Activated T-cell treated with anti-CD3 and anti-CD28 coated beads, Interleukin-2, amount 50 U/mL, for 72 hours (primary cell): ENCODE data around the gene SLC40A1. TPM values are rescaled to one million over a fixed set of nuclear protein-coding genes. Genes with fewer than 3 reads are reported as not detected.
A peak's percentile ranks its signal among the peaks of the same experiment; 100 is the strongest.
"Not testable (repeated sequence)": the region's sequence is repeated elsewhere in the genome, so short reads cannot be mapped to it uniquely, and the experiment has no call there.

Experiments
- ATAC-seq, 2 donors: fragments of 150-1000 bp; cut with Tn5 transposase; replicated peaks in 1 of 2; 2 replicates each; pipeline ENCODE4 v1.10.0; 2021; ENCODE audit warnings: moderate library complexity in 2 of 2, mild to moderate bottlenecking in 1 of 2
- DNase-seq, 2 donors: peaks; one replicate each; pipeline ENCODE4 v3.0.0; 2021 to 2022; ENCODE audit warnings: mixed read lengths in 1 of 2
- H3K27ac Mint-ChIP-seq: one replicate; pipeline ENCODE4 v1.8.0; 2022; ENCODE audit warnings: mild to moderate bottlenecking, moderate library complexity, mixed read lengths
- H3K27me3 Mint-ChIP-seq: one replicate; pipeline ENCODE4 v1.8.0; 2022; ENCODE audit warnings: low read depth, mixed read lengths
- H3K36me3 Mint-ChIP-seq, 2 donors: one replicate each; pipeline ENCODE4 v1.8.0; 2022; ENCODE audit warnings: mixed read lengths in 2 of 2, mild to moderate bottlenecking in 1 of 2; ENCODE audit not compliant: insufficient read depth in 2 of 2
- H3K4me1 Mint-ChIP-seq: one replicate; pipeline ENCODE4 v1.8.0; 2022; ENCODE audit warnings: low read depth, mixed read lengths
- H3K4me3 Mint-ChIP-seq, 2 donors: one replicate each; pipeline ENCODE4 v1.8.0; 2022; ENCODE audit warnings: mild to moderate bottlenecking in 2 of 2, mixed read lengths in 2 of 2, moderate library complexity in 2 of 2
- H3K9me3 Mint-ChIP-seq, 2 donors: one replicate each; pipeline ENCODE4 v1.8.0; 2022; ENCODE audit warnings: mixed read lengths in 2 of 2
- total RNA-seq, 2 donors: library from RNA; stranded (reverse); gene quantifications; one replicate each; pipeline ENCODE4 v1.2.3, GENCODE V29; 2022

The SLC40A1 gene
- total RNA-seq, 2 donors from 2014 or later, result 4.5 to 5.0 TPM

- Mint-ChIP-seq H3K27me3 (no peaks in the 10 kb centered on the region), H3K4me1 (no peaks in the 10 kb centered on the region), H3K9me3 (no peaks in the 10 kb centered on the region), H3K36me3 (no peaks in the 10 kb centered on the region), H3K27ac (no peak overlapping the region), H3K4me3 (no peak overlapping the region)
- DNase-seq, result no peak
- no peak for ATAC-seq
Observed at GRCh38 chr2:189613077-189613636, 32.6 kb upstream of the SLC40A1 start.

GRCh38 chr2:189610700-189611099 lies 30.1 kb upstream of the SLC40A1 start:
- H3K4me3 Mint-ChIP-seq, result no peak overlapping the region
- H3K27me3 Mint-ChIP-seq, result no peaks in the 10 kb centered on the region
- H3K9me3 Mint-ChIP-seq, result no peaks in the 10 kb centered on the region
- ATAC-seq (no peak), DNase-seq (no peak)
- H3K36me3 Mint-ChIP-seq, result no peaks in the 10 kb centered on the region
- H3K4me1 Mint-ChIP-seq, result no peaks in the 10 kb centered on the region
- no peak overlapping the region for H3K27ac Mint-ChIP-seq

- Mint-ChIP-seq H3K9me3 (no peaks in the 10 kb centered on the region), H3K4me3 (no peak overlapping the region), H3K4me1 (no peaks in the 10 kb centered on the region), H3K27ac (no peak overlapping the region), H3K27me3 (no peaks in the 10 kb centered on the region), H3K36me3 (no peaks in the 10 kb centered on the region)
- ATAC-seq, result no peak
- DNase-seq, result no peak
Observed at GRCh38 chr2:189609853-189610252, 29.3 kb upstream of the SLC40A1 start.

- Mint-ChIP-seq H3K27ac (no peak overlapping the region), H3K4me1 (no peaks in the 10 kb centered on the region), H3K36me3 (no peaks in the 10 kb centered on the region), H3K9me3 (no peaks in the 10 kb centered on the region), H3K4me3 (no peak overlapping the region), H3K27me3 (no peaks in the 10 kb centered on the region)
- ATAC-seq, result no peak
- DNase-seq, result no peak
Observed at GRCh38 chr2:189609423-189609816, 28.8 kb upstream of the SLC40A1 start.

- Mint-ChIP-seq H3K27ac (no peak overlapping the region), H3K4me3 (no peak overlapping the region), H3K36me3 (no peaks in the 10 kb centered on the region), H3K4me1 (no peaks in the 10 kb centered on the region), H3K27me3 (no peaks in the 10 kb centered on the region), H3K9me3 (no peaks in the 10 kb centered on the region)
- no peak for DNase-seq
- ATAC-seq, result no peak
Observed at GRCh38 chr2:189608795-189609422, 28.3 kb upstream of the SLC40A1 start.

- Mint-ChIP-seq H3K27me3 (no peaks in the 10 kb centered on the region), H3K27ac (no peak overlapping the region)
- ATAC-seq, result no peak
Observed at GRCh38 chr2:189608170-189608569, 27.6 kb upstream of the SLC40A1 start.

GRCh38 chr2:189602233-189602632 lies 21.6 kb upstream of the SLC40A1 start:
- H3K9me3 Mint-ChIP-seq, result no peaks in the 10 kb centered on the region
- ATAC-seq (no peak), DNase-seq (no peak)
- no peak overlapping the region for H3K4me3 Mint-ChIP-seq
- H3K36me3 Mint-ChIP-seq, result no peaks in the 10 kb centered on the region
- H3K4me1 Mint-ChIP-seq, result no peaks in the 10 kb centered on the region
- H3K27me3 Mint-ChIP-seq, result no peaks in the 10 kb centered on the region
- no peak overlapping the region for H3K27ac Mint-ChIP-seq

More at GRCh38 chr2:189608170-189608569, 27.6 kb upstream of the SLC40A1 start:
- Mint-ChIP-seq H3K4me3 (no peak overlapping the region), H3K9me3 (no peaks in the 10 kb centered on the region), H3K4me1 (no peaks in the 10 kb centered on the region), H3K36me3 (no peaks in the 10 kb centered on the region)
- no peak for DNase-seq

GRCh38 chr2:189601652-189602051 lies 21.1 kb upstream of the SLC40A1 start:
- not testable (repeated sequence) for H3K36me3 Mint-ChIP-seq, ATAC-seq, H3K4me1 Mint-ChIP-seq, DNase-seq, H3K4me3 Mint-ChIP-seq, H3K9me3 Mint-ChIP-seq, H3K27ac Mint-ChIP-seq, H3K27me3 Mint-ChIP-seq

- no peaks in the 10 kb centered on the region for H3K4me1 Mint-ChIP-seq
- H3K4me3 Mint-ChIP-seq, result no peak overlapping the region
- no peaks in the 10 kb centered on the region for H3K9me3 Mint-ChIP-seq
- H3K27me3 Mint-ChIP-seq, result no peaks in the 10 kb centered on the region
- DNase-seq (no peak), ATAC-seq (peak in 1 of 2 donors; percentile 45)
- H3K27ac Mint-ChIP-seq, result no peak overlapping the region
- no peaks in the 10 kb centered on the region for H3K36me3 Mint-ChIP-seq
Observed at GRCh38 chr2:189601043-189601442, 20.5 kb upstream of the SLC40A1 start.

- DNase-seq (no peak), ATAC-seq (no peak)
- Mint-ChIP-seq H3K9me3 (no peaks in the 10 kb centered on the region), H3K4me3 (no peak overlapping the region), H3K27me3 (no peaks in the 10 kb centered on the region), H3K4me1 (no peaks in the 10 kb centered on the region), H3K36me3 (no peaks in the 10 kb centered on the region), H3K27ac (no peak overlapping the region)
Observed at GRCh38 chr2:189599245-189599644, 18.7 kb upstream of the SLC40A1 start.

GRCh38 chr2:189595417-189595816 lies 14.8 kb upstream of the SLC40A1 start:
- no peaks in the 10 kb centered on the region for H3K9me3 Mint-ChIP-seq
- no peak overlapping the region for H3K27ac Mint-ChIP-seq
- H3K27me3 Mint-ChIP-seq, result no peaks in the 10 kb centered on the region

GRCh38 chr2:189594305-189594704 lies 13.7 kb upstream of the SLC40A1 start:
- DNase-seq (no peak), ATAC-seq (no peak)
- peaks cover 16% of the 10 kb centered on the region for H3K4me1 Mint-ChIP-seq
- H3K9me3 Mint-ChIP-seq, result no peaks in the 10 kb centered on the region
- no peaks in the 10 kb centered on the region for H3K27me3 Mint-ChIP-seq
- H3K27ac Mint-ChIP-seq, result no peak overlapping the region
- no peak overlapping the region for H3K4me3 Mint-ChIP-seq
- H3K36me3 Mint-ChIP-seq, result no peaks in the 10 kb centered on the region

More at GRCh38 chr2:189595417-189595816, 14.8 kb upstream of the SLC40A1 start:
- no peak overlapping the region for H3K4me3 Mint-ChIP-seq
- no peaks in the 10 kb centered on the region for H3K36me3 Mint-ChIP-seq
- DNase-seq (no peak), ATAC-seq (no peak)
- H3K4me1 Mint-ChIP-seq, result peaks cover 16% of the 10 kb centered on the region

GRCh38 chr2:189593115-189593514 lies 12.5 kb upstream of the SLC40A1 start:
- Mint-ChIP-seq H3K4me3 (no peak overlapping the region), H3K27ac (no peak overlapping the region), H3K4me1 (peaks cover 16% of the 10 kb centered on the region), H3K9me3 (no peaks in the 10 kb centered on the region), H3K36me3 (no peaks in the 10 kb centered on the region), H3K27me3 (no peaks in the 10 kb centered on the region)
- DNase-seq (no peak), ATAC-seq (no peak)

GRCh38 chr2:189592353-189592984 lies 11.9 kb upstream of the SLC40A1 start:
- no peaks in the 10 kb centered on the region for H3K27me3 Mint-ChIP-seq
- no peaks in the 10 kb centered on the region for H3K9me3 Mint-ChIP-seq
- ATAC-seq (no peak), DNase-seq (no peak)
- peaks cover 16% of the 10 kb centered on the region for H3K4me1 Mint-ChIP-seq
- no peaks in the 10 kb centered on the region for H3K36me3 Mint-ChIP-seq
- no peak overlapping the region for H3K27ac Mint-ChIP-seq
- H3K4me3 Mint-ChIP-seq, result no peak overlapping the region
